Esophagus (tissue), 2 donors: ENCODE data around the gene NACA2. TPM values are rescaled to one million over a fixed set of nuclear protein-coding genes. Genes with fewer than 3 reads are reported as not detected.

Source experiments
- H3K27ac ChIP-seq, 2 donors: one replicate each; pipeline ENCODE4 v1.5.1; 2013; ENCODE audit warnings: low read depth in 2 of 2, mild to moderate bottlenecking in 2 of 2, inconsistent platforms in 1 of 2, low read length in 1 of 2, moderate library complexity in 1 of 2
- H3K27me3 ChIP-seq, 2 donors: one replicate each; pipeline ENCODE4 v1.6.1; 2013; ENCODE audit warnings: low read length in 2 of 2, control low read depth in 1 of 2, mild to moderate bottlenecking in 1 of 2; ENCODE audit not compliant: insufficient read depth in 2 of 2, control insufficient read depth in 1 of 2
- H3K36me3 ChIP-seq, 2 donors: one replicate each; pipeline ENCODE4 v1.6.1; 2013; ENCODE audit warnings: low read length in 1 of 2; ENCODE audit not compliant: control insufficient read depth in 2 of 2, insufficient read depth in 2 of 2
- H3K4me1 ChIP-seq, 2 donors: one replicate each; pipeline ENCODE4 v1.6.1; 2013; ENCODE audit warnings: low read length in 1 of 2; ENCODE audit not compliant: control insufficient read depth in 2 of 2, insufficient read depth in 2 of 2
- H3K4me3 ChIP-seq, 2 donors: one replicate each; pipeline ENCODE4 v1.5.1; 2013; ENCODE audit warnings: low read length in 2 of 2, mild to moderate bottlenecking in 2 of 2, low read depth in 1 of 2, moderate library complexity in 1 of 2
- H3K9me3 ChIP-seq, 2 donors: one replicate each; pipeline ENCODE4 v1.6.1; 2013; ENCODE audit warnings: mild to moderate bottlenecking in 2 of 2, low read depth in 1 of 2, low read length in 1 of 2, moderate library complexity in 1 of 2; ENCODE audit not compliant: control insufficient read depth in 2 of 2, insufficient read depth in 1 of 2
- WGBS, 2 donors: extraction: QIAGEN DNeasy Blood & Tissue Kit; methylation state at CpG; one replicate each; pipeline ENCODE4 v1.1.7; 2013; 5-methylcytosine and 5-hydroxymethylcytosine counted together
- polyA plus RNA-seq, 2 donors: library from polyadenylated mRNA; stranded (reverse); fragments of 200-250 nt; gene quantifications; one replicate each; pipeline ENCODE4 v1.2.3, GENCODE V29; 2013
- donor health status: healthy with polysubstance abuse.
- donor health status: Bipolar disorder and iron deficiency.

Gene NACA2
- polyA plus RNA-seq, 2 donors, result 0.19 to 0.20 TPM

DNA sequence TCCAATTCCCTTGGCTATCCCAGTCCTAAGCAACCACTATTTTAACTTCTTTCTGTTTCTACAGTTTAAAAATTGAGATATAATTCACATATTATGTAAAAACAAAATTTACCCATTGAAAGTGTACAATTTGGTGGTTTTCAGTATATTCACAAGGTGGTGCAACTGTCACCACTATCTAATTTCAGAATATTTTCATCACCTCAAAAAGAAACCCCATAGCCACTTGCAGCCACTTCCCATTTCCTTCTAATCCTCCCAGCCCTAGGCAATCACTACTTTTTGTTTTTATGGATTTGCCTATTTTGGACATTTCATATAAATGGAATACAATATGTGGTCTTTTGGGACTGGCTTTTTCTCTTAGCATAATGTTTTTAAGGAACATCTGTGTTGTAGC is 36.1 kb upstream of the NACA2 start:
- Histone ChIP-seq H3K9me3 (no peaks in the 10 kb centered on the region), H3K27ac (no peak overlapping the region), H3K27me3 (peaks cover 0 to 6% of the 10 kb centered on the region in 2 donors), H3K4me1 (no peaks in the 10 kb centered on the region), H3K4me3 (no peak overlapping the region), H3K36me3 (no peaks in the 10 kb centered on the region)

DNA sequence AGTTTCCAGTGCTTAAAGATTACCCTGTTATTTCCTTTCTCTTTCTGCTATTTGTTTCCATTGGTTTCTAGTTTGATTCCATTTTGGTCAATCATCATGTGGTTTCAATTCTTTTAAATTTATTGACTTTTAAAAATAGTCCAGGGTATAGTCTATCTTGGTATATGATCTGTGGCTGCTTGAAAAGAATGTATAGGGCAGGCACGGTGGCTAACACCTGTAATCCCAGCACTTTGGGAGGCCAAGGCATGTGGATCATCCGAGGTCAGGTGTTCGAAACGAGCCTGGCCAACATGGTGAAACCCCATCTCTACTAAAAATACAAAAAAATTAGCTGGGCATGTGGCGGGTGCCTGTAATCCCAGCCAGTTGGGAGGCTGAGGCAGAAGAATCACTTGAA is 34.5 kb upstream of the NACA2 start:
- no peaks in the 10 kb centered on the region for H3K4me1 ChIP-seq
- H3K36me3 ChIP-seq, result no peaks in the 10 kb centered on the region
- no peak overlapping the region for H3K4me3 ChIP-seq
- H3K27me3 ChIP-seq, result peaks cover 0 to 6% of the 10 kb centered on the region in 2 donors
- H3K9me3 ChIP-seq, result no peaks in the 10 kb centered on the region
- WGBS, 2 donors, result 91 to 93% methylated on average over 5 of the region's 5 CpGs
- no peak overlapping the region for H3K27ac ChIP-seq

DNA sequence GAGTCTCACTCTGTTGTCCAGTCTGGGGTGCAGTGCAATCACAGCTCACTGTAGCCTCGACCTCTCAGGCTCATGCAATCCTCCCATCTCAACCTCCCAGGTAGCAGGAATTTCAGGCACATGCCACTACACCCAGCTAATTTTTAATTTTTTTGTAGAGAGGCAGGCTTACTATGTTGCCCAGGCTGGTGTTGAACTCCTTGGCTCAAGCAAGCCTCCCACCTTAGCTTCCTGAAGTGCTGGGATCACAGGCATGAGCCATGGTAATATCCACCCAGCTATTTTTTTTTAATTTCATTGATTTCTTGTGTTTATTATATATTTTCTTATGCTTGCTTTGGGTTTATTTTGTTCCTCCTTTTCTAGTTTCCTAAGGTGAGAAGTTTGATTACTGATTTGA is 33.9 kb upstream of the NACA2 start:
- Histone ChIP-seq H3K4me3 (no peak overlapping the region), H3K36me3 (no peaks in the 10 kb centered on the region)
- whole genome bisulfite sequencing, 2 donors, result 63 to 80% methylated on average over 1 of the region's 1 CpG

DNA sequence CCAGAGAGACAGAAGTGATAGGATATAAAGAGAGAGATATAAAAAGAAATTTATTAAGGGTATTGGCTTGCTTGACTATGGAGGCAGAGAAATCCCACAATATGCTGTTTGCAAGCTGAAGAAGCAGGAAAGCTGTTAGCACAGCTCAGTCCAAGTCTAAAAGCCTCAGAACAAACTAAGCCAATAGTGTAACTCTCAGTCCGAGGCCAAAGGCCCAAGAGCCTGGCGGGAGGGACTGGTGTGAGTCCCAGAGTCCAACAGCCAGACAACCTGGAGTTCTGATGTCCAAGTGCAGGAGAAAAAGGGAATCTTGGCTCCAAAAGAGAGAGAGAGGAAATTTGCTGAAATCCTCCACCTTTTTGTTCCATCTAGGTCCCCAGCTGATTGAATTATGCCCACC is 30.3 kb upstream of the NACA2 start:
- Histone ChIP-seq H3K27me3 (no peaks in the 10 kb centered on the region), H3K9me3 (no peaks in the 10 kb centered on the region), H3K27ac (no peak overlapping the region), H3K4me3 (no peak overlapping the region), H3K4me1 (no peaks in the 10 kb centered on the region), H3K36me3 (no peaks in the 10 kb centered on the region)
- 89 to 94% methylated on average over 2 of the region's 2 CpGs for WGBS, 2 donors

More for the DNA sequence above, 33.9 kb upstream of the NACA2 start:
- Histone ChIP-seq H3K27me3 (peaks cover 0 to 2% of the 10 kb centered on the region in 2 donors), H3K4me1 (no peaks in the 10 kb centered on the region), H3K9me3 (no peaks in the 10 kb centered on the region), H3K27ac (no peak overlapping the region)

DNA sequence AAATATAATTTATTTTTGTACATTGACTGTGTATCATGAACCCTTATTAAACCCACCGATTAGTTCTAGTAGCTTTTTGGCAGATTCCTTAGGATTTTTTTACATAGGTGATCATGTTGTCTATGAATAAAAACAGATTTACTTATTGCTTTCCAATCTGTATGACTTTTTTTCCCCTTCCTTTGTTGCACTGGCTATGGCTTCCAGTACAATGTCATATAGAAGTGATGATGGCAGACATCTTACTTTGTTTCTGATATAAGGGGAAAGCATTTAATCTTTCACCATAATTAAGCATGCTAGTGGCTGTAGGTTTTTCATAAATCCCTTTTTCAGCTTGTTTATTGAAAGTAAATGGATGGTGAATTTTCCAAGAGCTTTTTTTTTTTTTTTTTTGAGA is 28.9 kb upstream of the NACA2 start:
- Histone ChIP-seq H3K4me1 (no peaks in the 10 kb centered on the region), H3K9me3 (no peaks in the 10 kb centered on the region), H3K4me3 (no peak overlapping the region), H3K36me3 (no peaks in the 10 kb centered on the region), H3K27me3 (no peaks in the 10 kb centered on the region), H3K27ac (no peak overlapping the region)
- WGBS, 2 donors, result 98 to 100% methylated on average over 1 of the region's 1 CpG

DNA sequence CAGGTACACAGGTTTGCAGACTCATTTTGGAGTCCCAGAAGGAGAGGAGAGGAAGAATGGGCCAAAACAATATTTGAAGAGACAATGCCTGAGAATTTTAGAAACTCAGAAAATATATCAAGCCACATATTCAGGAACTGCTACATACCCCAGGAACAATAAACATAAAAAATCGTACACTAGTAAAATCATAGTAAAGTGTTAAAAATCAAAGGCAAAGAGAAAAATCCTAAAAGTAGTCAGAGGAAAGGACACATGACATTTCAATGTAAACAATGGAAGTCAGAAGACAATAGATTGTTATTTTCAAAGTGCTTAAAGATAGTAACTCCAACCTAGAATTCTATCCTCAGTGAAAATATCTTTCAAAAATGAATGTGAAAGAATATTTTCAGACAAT is 28.5 kb upstream of the NACA2 start:
- H3K27me3 ChIP-seq, result no peaks in the 10 kb centered on the region
- H3K4me3 ChIP-seq, result no peak overlapping the region
- no peak overlapping the region for H3K27ac ChIP-seq
- H3K9me3 ChIP-seq, result no peaks in the 10 kb centered on the region
- H3K36me3 ChIP-seq, result no peaks in the 10 kb centered on the region
- 86 to 92% methylated on average over 1 of the region's 1 CpG for WGBS, 2 donors
- H3K4me1 ChIP-seq, result no peaks in the 10 kb centered on the region

DNA sequence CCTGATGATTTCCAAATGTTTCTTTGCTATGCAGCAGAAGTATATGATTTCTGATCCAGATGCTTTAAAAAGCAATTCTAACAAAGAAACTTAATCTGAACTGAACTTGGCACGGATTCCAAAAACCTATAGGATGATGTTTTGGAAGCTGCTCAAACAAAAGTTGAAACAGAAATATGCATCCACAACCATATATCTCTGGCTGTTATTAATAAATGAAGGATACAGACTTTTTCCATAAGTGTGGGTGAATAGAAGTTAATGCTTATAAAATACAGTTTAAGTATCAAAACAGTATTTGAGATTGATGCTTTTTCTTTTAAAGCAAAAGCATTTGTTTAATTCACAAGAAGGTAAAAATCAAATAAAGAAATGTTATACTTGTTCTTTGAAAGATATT is 27.9 kb upstream of the NACA2 start:
- no peak overlapping the region for H3K27ac ChIP-seq
- H3K36me3 ChIP-seq, result no peaks in the 10 kb centered on the region
- H3K27me3 ChIP-seq, result no peaks in the 10 kb centered on the region
- no peak overlapping the region for H3K4me3 ChIP-seq
- WGBS, 2 donors, result 68 to 72% methylated on average over 1 of the region's 1 CpG
- no peaks in the 10 kb centered on the region for H3K9me3 ChIP-seq
- no peaks in the 10 kb centered on the region for H3K4me1 ChIP-seq

DNA sequence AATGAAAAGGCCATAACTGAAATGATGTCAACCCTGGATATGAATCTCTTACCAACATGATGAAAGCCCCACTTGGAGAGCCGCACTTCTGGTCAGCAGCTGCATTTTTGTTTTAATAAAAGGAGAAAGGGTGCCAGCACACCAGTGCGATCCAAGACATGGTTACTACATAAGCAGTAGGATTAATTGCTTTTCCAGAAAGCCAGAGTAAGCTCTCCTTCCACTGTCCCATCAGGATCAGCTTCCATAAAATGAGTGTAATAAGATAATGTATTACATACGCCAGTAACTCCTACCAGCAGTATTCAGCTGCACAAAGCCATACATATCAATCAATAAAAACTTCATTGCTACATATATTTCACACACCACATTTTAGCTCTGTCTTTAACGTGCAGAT is 26.3 kb upstream of the NACA2 start:
- no peak overlapping the region for H3K4me3 ChIP-seq
- no peaks in the 10 kb centered on the region for H3K9me3 ChIP-seq
- no peak overlapping the region for H3K27ac ChIP-seq
- 64 to 66% methylated on average over 4 of the region's 4 CpGs for WGBS, 2 donors
- H3K36me3 ChIP-seq, result no peaks in the 10 kb centered on the region
- H3K27me3 ChIP-seq, result no peaks in the 10 kb centered on the region
- no peaks in the 10 kb centered on the region for H3K4me1 ChIP-seq

DNA sequence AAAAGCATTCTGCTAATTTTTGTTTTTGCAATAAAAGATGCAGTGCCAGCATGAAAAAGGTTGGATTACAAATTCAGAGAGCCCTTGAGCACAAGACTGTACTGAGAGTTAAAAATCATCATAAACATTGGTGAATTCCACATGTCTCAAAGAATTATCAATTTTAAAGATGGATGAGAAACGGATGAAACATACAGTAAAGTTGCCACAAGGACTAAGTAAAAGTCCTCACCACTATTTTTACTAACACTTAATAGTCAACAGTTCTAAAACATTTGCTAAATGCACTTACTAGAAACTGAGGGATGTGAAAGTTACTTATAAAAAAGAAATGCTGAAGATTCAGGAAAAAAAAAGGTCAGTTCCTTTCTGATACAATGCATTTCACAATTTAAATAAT is 25.8 kb upstream of the NACA2 start:
- H3K36me3 ChIP-seq, result no peaks in the 10 kb centered on the region
- H3K27me3 ChIP-seq, result no peaks in the 10 kb centered on the region
- H3K4me3 ChIP-seq, result no peak overlapping the region
- H3K9me3 ChIP-seq, result no peaks in the 10 kb centered on the region
- no peaks in the 10 kb centered on the region for H3K4me1 ChIP-seq
- 59 to 64% methylated on average over 1 of the region's 1 CpG for WGBS, 2 donors
- no peak overlapping the region for H3K27ac ChIP-seq

DNA sequence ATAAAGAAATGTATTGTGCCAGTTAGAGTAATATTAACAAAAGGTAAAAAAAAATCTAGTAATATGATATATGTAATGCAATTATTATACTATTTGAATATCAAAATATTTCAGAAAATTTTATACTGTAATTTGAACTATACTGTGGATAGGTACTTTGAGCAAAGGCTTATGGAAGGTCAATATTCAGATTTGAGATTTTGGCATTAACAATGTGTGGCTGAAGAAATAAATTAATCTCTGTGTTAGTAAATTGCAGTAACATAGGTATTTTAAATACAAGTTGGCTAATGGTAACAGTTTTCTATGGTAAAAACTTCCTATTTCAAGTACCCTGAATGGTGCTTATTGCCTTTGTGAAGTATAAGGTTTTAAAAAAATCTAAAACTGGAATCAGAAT is 23.2 kb upstream of the NACA2 start:
- no peaks in the 10 kb centered on the region for H3K27me3 ChIP-seq
- H3K4me3 ChIP-seq, result no peak overlapping the region
- no peaks in the 10 kb centered on the region for H3K36me3 ChIP-seq
- no peaks in the 10 kb centered on the region for H3K9me3 ChIP-seq
- H3K27ac ChIP-seq, result no peak overlapping the region
- H3K4me1 ChIP-seq, result no peaks in the 10 kb centered on the region
